GM12874 (cell line): ENCODE measurements around the gene NOTCH2.

Experiments
- CTCF ChIP-seq: IDR thresholded peaks from 2 replicates; pipeline ENCODE4 v1.5.1; 2011; ENCODE audit warnings: low read depth, mild to moderate bottlenecking, control low read depth, low read length, moderate library complexity; ENCODE audit not compliant: insufficient read depth

The NOTCH2 gene

GRCh38 chr1:119968068-119968492 lies 101.4 kb downstream of the NOTCH2 start:
- peak; percentile 78 for TF ChIP-seq CTCF

GRCh38 chr1:119966681-119967080 lies 102.8 kb downstream of the NOTCH2 start:
- no peak for TF ChIP-seq CTCF

GRCh38 chr1:119966020-119966419 lies 103.4 kb downstream of the NOTCH2 start:
- TF ChIP-seq CTCF, result no peak

GRCh38 chr1:119964673-119965363 lies 104.6 kb downstream of the NOTCH2 start:
- TF ChIP-seq CTCF, result no peak

GRCh38 chr1:119962296-119962968 lies 107.0 kb downstream of the NOTCH2 start:
- TF ChIP-seq CTCF, result no peak

GRCh38 chr1:119960501-119960900 lies 109.0 kb downstream of the NOTCH2 start:
- TF ChIP-seq CTCF, result no peak

- TF ChIP-seq CTCF, result no peak
These were observed 109.9 kb downstream of the NOTCH2 start for GRCh38 chr1:119959268-119960220.
